ENCODE data around the gene FBXO31.

Gene FBXO31

DNA sequence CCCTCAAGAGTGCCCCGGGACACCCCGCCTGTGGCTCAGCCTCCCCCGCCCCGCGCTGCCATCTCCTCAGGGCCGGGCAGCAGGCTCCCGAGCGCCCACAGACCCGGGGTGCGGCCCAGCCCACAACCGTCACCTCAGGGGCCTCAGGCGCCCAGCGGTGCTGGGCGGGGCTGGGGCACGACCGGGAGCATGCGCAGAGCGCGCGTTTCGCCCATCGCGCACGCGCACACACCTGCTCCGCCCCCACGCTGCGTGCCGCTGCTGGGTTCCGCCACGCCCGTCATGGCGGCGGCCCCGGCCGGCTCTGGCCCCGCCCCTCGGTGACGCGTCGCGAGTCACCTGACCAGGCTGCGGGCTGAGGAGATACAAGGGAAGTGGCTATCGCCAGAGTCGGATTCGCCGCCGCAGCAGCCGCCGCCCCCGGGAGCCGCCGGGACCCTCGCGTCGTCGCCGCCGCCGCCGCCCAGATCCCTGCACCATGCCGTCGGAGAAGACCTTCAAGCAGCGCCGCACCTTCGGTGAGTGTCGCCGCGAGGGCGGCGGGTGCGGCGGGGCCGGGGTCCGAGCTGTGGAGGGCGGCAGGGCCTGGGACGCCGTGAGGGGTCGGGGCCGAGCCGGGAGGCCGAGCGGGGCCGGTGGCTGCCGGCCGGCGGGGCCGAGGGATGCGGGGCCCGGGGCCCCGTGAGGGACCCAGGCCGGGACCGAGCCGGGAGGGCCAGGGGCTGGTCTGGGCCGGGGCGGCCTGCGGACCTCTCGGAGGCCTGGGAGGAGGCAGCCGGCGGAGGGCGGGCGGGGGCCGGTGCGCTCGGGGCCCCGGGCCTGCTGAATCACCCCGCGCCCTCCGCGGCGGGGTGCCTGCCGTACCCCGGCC lies 8.6 kb upstream of the FBXO31 start, which contains the start of gene MAP1LC3B (continued):
- TF ChIP-seq ZSCAN5A (tag by site-specific recombination; IDR thresholded peaks at IDR 0.05): no peak
- TF ChIP-seq ZFP41 (tag by site-specific recombination; IDR thresholded peaks at IDR 0.05; ENCODE audit: borderline replicate concordance): no peak
- peak; percentile 37; the same call in 1 of the 2 replicates for TF ChIP-seq KLF7 (tag by site-specific recombination; IDR thresholded peaks at IDR 0.05; ENCODE audit: borderline replicate concordance)
- TF ChIP-seq ZNF692 (tag by site-specific recombination; IDR thresholded peaks at IDR 0.05): no peak
- no peak for TF ChIP-seq BCL11B (tag by site-specific recombination; IDR thresholded peaks at IDR 0.05; ENCODE audit: low read depth)
- no peak for TF ChIP-seq ZNF473 (tag by site-specific recombination; IDR thresholded peaks at IDR 0.05)
- TF ChIP-seq ZNF837 (tag by site-specific recombination; IDR thresholded peaks at IDR 0.05): no peak
- no peak for TF ChIP-seq ZNF488 (tag by site-specific recombination; IDR thresholded peaks at IDR 0.05)
- TF ChIP-seq ZNF2 (tag by site-specific recombination; IDR thresholded peaks at IDR 0.05): no peak
- peak; percentile 37 for TF ChIP-seq ZSCAN30 (tag by site-specific recombination; IDR thresholded peaks at IDR 0.05)
- no peak; the same call in 1 of the 2 replicates for TF ChIP-seq ZNF350 (tag by site-specific recombination; IDR thresholded peaks at IDR 0.05)
- TF ChIP-seq ZNF707 (tag by site-specific recombination; IDR thresholded peaks at IDR 0.05): no peak
- TF ChIP-seq, protein P1, sequence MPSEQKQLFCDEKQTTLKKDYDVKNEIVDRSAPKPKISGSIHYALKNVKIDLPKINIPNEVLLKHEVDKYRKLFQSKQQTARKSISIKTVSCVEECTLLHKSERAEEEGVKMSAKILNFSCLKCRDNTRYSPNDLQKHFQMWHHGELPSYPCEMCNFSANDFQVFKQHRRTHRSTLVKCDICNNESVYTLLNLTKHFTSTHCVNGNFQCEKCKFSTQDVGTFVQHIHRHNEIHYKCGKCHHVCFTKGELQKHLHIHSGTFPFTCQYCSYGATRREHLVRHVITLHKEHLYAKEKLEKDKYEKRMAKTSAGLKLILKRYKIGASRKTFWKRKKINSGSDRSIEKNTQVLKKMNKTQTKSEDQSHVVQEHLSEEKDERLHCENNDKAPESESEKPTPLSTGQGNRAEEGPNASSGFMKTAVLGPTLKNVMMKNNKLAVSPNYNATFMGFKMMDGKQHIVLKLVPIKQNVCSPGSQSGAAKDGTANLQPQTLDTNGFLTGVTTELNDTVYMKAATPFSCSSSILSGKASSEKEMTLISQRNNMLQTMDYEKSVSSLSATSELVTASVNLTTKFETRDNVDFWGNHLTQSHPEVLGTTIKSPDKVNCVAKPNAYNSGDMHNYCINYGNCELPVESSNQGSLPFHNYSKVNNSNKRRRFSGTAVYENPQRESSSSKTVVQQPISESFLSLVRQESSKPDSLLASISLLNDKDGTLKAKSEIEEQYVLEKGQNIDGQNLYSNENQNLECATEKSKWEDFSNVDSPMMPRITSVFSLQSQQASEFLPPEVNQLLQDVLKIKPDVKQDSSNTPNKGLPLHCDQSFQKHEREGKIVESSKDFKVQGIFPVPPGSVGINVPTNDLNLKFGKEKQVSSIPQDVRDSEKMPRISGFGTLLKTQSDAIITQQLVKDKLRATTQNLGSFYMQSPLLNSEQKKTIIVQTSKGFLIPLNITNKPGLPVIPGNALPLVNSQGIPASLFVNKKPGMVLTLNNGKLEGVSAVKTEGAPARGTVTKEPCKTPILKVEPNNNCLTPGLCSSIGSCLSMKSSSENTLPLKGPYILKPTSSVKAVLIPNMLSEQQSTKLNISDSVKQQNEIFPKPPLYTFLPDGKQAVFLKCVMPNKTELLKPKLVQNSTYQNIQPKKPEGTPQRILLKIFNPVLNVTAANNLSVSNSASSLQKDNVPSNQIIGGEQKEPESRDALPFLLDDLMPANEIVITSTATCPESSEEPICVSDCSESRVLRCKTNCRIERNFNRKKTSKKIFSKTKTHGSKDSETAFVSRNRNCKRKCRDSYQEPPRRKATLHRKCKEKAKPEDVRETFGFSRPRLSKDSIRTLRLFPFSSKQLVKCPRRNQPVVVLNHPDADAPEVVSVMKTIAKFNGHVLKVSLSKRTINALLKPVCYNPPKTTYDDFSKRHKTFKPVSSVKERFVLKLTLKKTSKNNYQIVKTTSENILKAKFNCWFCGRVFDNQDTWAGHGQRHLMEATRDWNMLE (tag by site-specific recombination; conservative IDR thresholded peaks at IDR 0.05; ENCODE audit: low read depth): no peak
- TF ChIP-seq ZNF654 (tag by site-specific recombination; IDR thresholded peaks at IDR 0.05; ENCODE audit: low read depth): no peak
- peak; percentile 98 for TF ChIP-seq YY1 (tag by site-specific recombination; IDR thresholded peaks at IDR 0.05)
- TF ChIP-seq REST (tag by site-specific recombination; IDR thresholded peaks at IDR 0.05): no peak
- TF ChIP-seq SP3 (tag by site-specific recombination; IDR thresholded peaks at IDR 0.05): peak; percentile 90
- TF ChIP-seq ZNF658 (tag by site-specific recombination; IDR thresholded peaks at IDR 0.05): no peak
- TF ChIP-seq, protein P2, sequence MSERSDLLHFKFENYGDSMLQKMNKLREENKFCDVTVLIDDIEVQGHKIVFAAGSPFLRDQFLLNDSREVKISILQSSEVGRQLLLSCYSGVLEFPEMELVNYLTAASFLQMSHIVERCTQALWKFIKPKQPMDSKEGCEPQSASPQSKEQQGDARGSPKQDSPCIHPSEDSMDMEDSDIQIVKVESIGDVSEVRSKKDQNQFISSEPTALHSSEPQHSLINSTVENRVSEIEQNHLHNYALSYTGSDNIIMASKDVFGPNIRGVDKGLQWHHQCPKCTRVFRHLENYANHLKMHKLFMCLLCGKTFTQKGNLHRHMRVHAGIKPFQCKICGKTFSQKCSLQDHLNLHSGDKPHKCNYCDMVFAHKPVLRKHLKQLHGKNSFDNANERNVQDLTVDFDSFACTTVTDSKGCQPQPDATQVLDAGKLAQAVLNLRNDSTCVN (tag by site-specific recombination; optimal IDR thresholded peaks at IDR 0.05): peak; percentile 75
- TF ChIP-seq ZNF404 (tag by site-specific recombination; IDR thresholded peaks at IDR 0.05): no peak
- TF ChIP-seq GLIS1 (tag by site-specific recombination; IDR thresholded peaks at IDR 0.05): peak; percentile 24; the same call in 1 of the 2 replicates
- TF ChIP-seq ZNF114 (tag by site-specific recombination; IDR thresholded peaks at IDR 0.05): no peak
- no peak for TF ChIP-seq ZNF16 (tag by site-specific recombination; IDR thresholded peaks at IDR 0.05; ENCODE audit: low read depth)
- no peak for TF ChIP-seq ZNF366 (tag by site-specific recombination; conservative IDR thresholded peaks at IDR 0.05)
- TF ChIP-seq ZNF416 (tag by site-specific recombination; IDR thresholded peaks at IDR 0.05): no peak
- peak; percentile 80 for TF ChIP-seq ZFHX2 (tag by site-specific recombination; conservative IDR thresholded peaks at IDR 0.05)

Data from HEK293 (cell line).